HepG2 (cell line): Measurements from ENCODE around the gene DNAJA3. TPM values are rescaled to one million over a fixed set of nuclear protein-coding genes. Genes with fewer than 3 reads are reported as not detected.

Experiments used
- FOXK2 ChIP-seq: fragments of 450-650 bp; IDR thresholded peaks from 2 replicates; pipeline ENCODE4 v1.6.1; 2016
- MYC ChIP-seq: sonication (generic); formaldehyde crosslinking; IDR thresholded peaks from 2 replicates; pipeline ENCODE4 v1.9.0; 2021; ENCODE audit warnings: missing genetic modification reagents, borderline replicate concordance
- NONO ChIP-seq, 2 experiments: fragments of 450-650 bp in 1 of 2; sonication (generic) in 1 of 2; formaldehyde crosslinking in 1 of 2; IDR thresholded peaks in 1 of 2; conservative IDR thresholded peaks in 1 of 2; 2 replicates each; pipeline versions ENCODE4 v1.6.1 to v1.8.0; 2017 to 2022; ENCODE audit warnings: mild to moderate bottlenecking in 1 of 2, missing genetic modification reagents in 1 of 2, moderate library complexity in 1 of 2
- NRL ChIP-seq: sonication (generic); formaldehyde crosslinking; IDR thresholded peaks from 2 replicates; pipeline ENCODE4 v1.5.0; 2020; ENCODE audit warnings: missing genetic modification reagents, mild to moderate bottlenecking, moderate library complexity, borderline replicate concordance
- PHF20 ChIP-seq: sonication (generic); formaldehyde crosslinking; IDR thresholded peaks from 2 replicates; pipeline ENCODE4 v1.5.0; 2020; ENCODE audit warnings: mild to moderate bottlenecking, missing genetic modification reagents
- REST ChIP-seq, 2 experiments: IDR thresholded peaks; 2 replicates each; pipeline ENCODE4 v1.6.1; 2011 to 2012; ENCODE audit warnings: low read length in 2 of 2, borderline replicate concordance in 1 of 2, low read depth in 1 of 2, mild to moderate bottlenecking in 1 of 2, moderate library complexity in 1 of 2
- ZNF33B ChIP-seq: sonication (generic); formaldehyde crosslinking; IDR thresholded peaks from 2 replicates; pipeline ENCODE4 v1.5.1; 2020; ENCODE audit warnings: mild to moderate bottlenecking, missing genetic modification reagents
- ZNF407 ChIP-seq: sonication (generic); formaldehyde crosslinking; IDR thresholded peaks from one replicate; pipeline ENCODE4 v1.5.1; 2020; ENCODE audit warnings: mild to moderate bottlenecking, missing genetic modification reagents; ENCODE audit errors: not compliant biosample characterization
- ZNF605 ChIP-seq: sonication (generic); formaldehyde crosslinking; IDR thresholded peaks from 2 replicates; pipeline ENCODE4 v1.8.0; 2022; ENCODE audit warnings: mild to moderate bottlenecking, missing genetic modification reagents
- ZNF749 ChIP-seq: sonication (generic); formaldehyde crosslinking; IDR thresholded peaks from 2 replicates; pipeline ENCODE4 v1.8.0; 2022; ENCODE audit warnings: mild to moderate bottlenecking, missing genetic modification reagents, moderate library complexity, borderline replicate concordance
- polyA plus RNA-seq, 8 experiments: library from polyadenylated mRNA; depleted of rRNA in 3 of 8; stranded (reverse) in 7 of 8; unstranded in 1 of 8; fragments of >200 nt; fragmentation: Illumina TruSeq in 4 of 8; extraction: Trizol in 4 of 8; gene quantifications; 2 replicates each; pipeline versions ENCODE4 v1.2.1 to v1.2.3, GENCODE V29; 2011 to 2016; ENCODE audit warnings: low read depth in 4 of 8, missing spikeins in 1 of 8, mixed read lengths in 1 of 8; ENCODE audit not compliant: insufficient read depth in 1 of 8
- total RNA-seq, 5 experiments: library from RNA; depleted of rRNA; stranded (reverse); fragments of >200 nt; fragmentation: Illumina TruSeq; extraction: Trizol; gene quantifications; 2 replicates each; pipeline ENCODE4 v1.2.3, GENCODE V29; 2016; ENCODE audit warnings: low read depth in 1 of 5
- TF ChIP-seq, protein P1 (sequence below): sonication (generic); formaldehyde crosslinking; IDR thresholded peaks from 2 replicates; pipeline ENCODE4 v1.8.0; 2022; ENCODE audit warnings: mild to moderate bottlenecking, missing genetic modification reagents; ENCODE audit not compliant: insufficient replicate concordance

The DNAJA3 gene
- total and polyA plus RNA-seq, 2 of the 13 experiments (the other 11 are each of a cell fraction or from before 2014, with no cell fraction given), result 77.0 to 83.3 TPM

GRCh38 chr16:4461250-4462085 is 35.8 kb downstream of the DNAJA3 start (continued):
- TF ChIP-seq ZNF407 (CRISPR knock-in tag) (peak; percentile 47), FOXK2 (peak; percentile 98), MYC (CRISPR knock-in tag) (peak; percentile 48; the same call in 1 of the 2 replicates), ZNF605 (CRISPR knock-in tag) (peak; percentile 70; the same call in 1 of the 2 replicates), NRL (CRISPR knock-in tag) (peak; percentile 51; the same call in 1 of the 2 replicates), ZNF33B (CRISPR knock-in tag) (no peak), PHF20 (peak; percentile 50; the same call in 1 of the 2 replicates), REST (IDR thresholded peaks at IDR 0.05; ENCODE audit: borderline replicate concordance in 1 of 2, low read depth in 1 of 2, low read length in 2 of 2) (no peak), NONO (IDR thresholded peaks at IDR 0.05) (no peak), NONO (CRISPR knock-in tag; conservative IDR thresholded peaks at IDR 0.05) (peak; percentile 88), ZNF749 (CRISPR knock-in tag) (peak; percentile 44; the same call in 1 of the 2 replicates)
- TF ChIP-seq, protein P1, sequence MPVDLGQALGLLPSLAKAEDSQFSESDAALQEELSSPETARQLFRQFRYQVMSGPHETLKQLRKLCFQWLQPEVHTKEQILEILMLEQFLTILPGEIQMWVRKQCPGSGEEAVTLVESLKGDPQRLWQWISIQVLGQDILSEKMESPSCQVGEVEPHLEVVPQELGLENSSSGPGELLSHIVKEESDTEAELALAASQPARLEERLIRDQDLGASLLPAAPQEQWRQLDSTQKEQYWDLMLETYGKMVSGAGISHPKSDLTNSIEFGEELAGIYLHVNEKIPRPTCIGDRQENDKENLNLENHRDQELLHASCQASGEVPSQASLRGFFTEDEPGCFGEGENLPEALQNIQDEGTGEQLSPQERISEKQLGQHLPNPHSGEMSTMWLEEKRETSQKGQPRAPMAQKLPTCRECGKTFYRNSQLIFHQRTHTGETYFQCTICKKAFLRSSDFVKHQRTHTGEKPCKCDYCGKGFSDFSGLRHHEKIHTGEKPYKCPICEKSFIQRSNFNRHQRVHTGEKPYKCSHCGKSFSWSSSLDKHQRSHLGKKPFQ (CRISPR knock-in tag), result peak; percentile 98
